CD4-positive, alpha-beta T cell (primary cell): Measurements from ENCODE around the gene UBE2N. TPM values are rescaled to one million over a fixed set of nuclear protein-coding genes. Genes with fewer than 3 reads are reported as not detected.

ENCODE experiments used
- ATAC-seq: fragments of 200-7000 bp; cut with Tn5 transposase; one replicate; pipeline ENCODE4 v1.10.0; 2022; ENCODE audit warnings: mild to moderate bottlenecking; ENCODE audit not compliant: poor library complexity
- CTCF ChIA-PET: fragments of 350-600 bp; sonication (Branson Sonifier 250); formaldehyde crosslinking; loops from one replicate; lab custom pipeline; 2021; ENCODE audit warnings: antibody characterized with exemption, inconsistent platforms; lab: Charles Lee
- POLR2A ChIA-PET: fragments of 350-600 bp; sonication (Branson Sonifier 250); formaldehyde crosslinking; loops from one replicate; lab custom pipeline; 2021; ENCODE audit warnings: antibody characterized with exemption, inconsistent platforms; lab: Charles Lee
- DNase-seq, 14 experiments: peaks; one replicate each; pipeline ENCODE4 v3.0.0-alpha.2; 2013 to 2020; ENCODE audit warnings: mixed read lengths in 2 of 14
- H3K27ac ChIP-seq, 2 donors: one replicate each; pipeline versions ENCODE4 v1.5.1 to v1.7.0; 2013; ENCODE audit warnings: low read length in 2 of 2, low read depth in 1 of 2, mild to moderate bottlenecking in 1 of 2
- H3K27me3 ChIP-seq, 2 experiments: 1 replicate in 1 of 2; 2 replicates in 1 of 2; pipeline versions ENCODE4 v1.6.1 to v1.7.0; 2013; ENCODE audit warnings: low read length in 2 of 2, control low read depth in 1 of 2, mild to moderate bottlenecking in 1 of 2, moderate library complexity in 1 of 2; ENCODE audit not compliant: insufficient read depth in 2 of 2, control insufficient read depth in 1 of 2
- H3K36me3 ChIP-seq: one replicate; pipeline ENCODE4 v1.6.1; 2013; ENCODE audit warnings: low read length, control low read depth; ENCODE audit not compliant: insufficient read depth
- H3K4me1 ChIP-seq: one replicate; pipeline ENCODE4 v1.6.1; 2013; ENCODE audit warnings: low read length, control low read depth; ENCODE audit not compliant: insufficient read depth
- H3K4me3 ChIP-seq: one replicate; pipeline ENCODE4 v1.5.1; 2013; ENCODE audit warnings: mild to moderate bottlenecking, low read length, moderate library complexity
- H3K9me3 ChIP-seq, 2 experiments: 1 replicate in 1 of 2; 2 replicates in 1 of 2; pipeline versions ENCODE4 v1.6.1 to v1.7.0; 2013; ENCODE audit warnings: low read length in 2 of 2, mild to moderate bottlenecking in 2 of 2, control low read depth in 1 of 2, moderate library complexity in 1 of 2; ENCODE audit not compliant: control insufficient read depth in 1 of 2, insufficient read depth in 1 of 2
- H3K27ac Mint-ChIP-seq: one replicate; pipeline ENCODE4 v1.8.0; 2020; ENCODE audit warnings: mixed read lengths
- H3K27me3 Mint-ChIP-seq: one replicate; pipeline ENCODE4 v1.8.0; 2021; ENCODE audit warnings: mixed read lengths
- H3K36me3 Mint-ChIP-seq: one replicate; pipeline ENCODE4 v1.8.0; 2021; ENCODE audit warnings: low read depth, mixed read lengths
- H3K4me1 Mint-ChIP-seq: one replicate; pipeline ENCODE4 v1.8.0; 2021; ENCODE audit warnings: low read depth, mixed read lengths
- H3K4me3 Mint-ChIP-seq: one replicate; pipeline ENCODE4 v1.8.0; 2020; ENCODE audit warnings: mild to moderate bottlenecking, mixed read lengths
- H3K9me3 Mint-ChIP-seq: one replicate; pipeline ENCODE4 v1.8.0; 2020; ENCODE audit warnings: mixed read lengths
- CTCF ChIP-seq: fragments of 200-600 bp; IDR thresholded peaks from one replicate; pipeline ENCODE4 v1.8.0; 2022; ENCODE audit warnings: antibody characterized with exemption, mild to moderate bottlenecking
- intact Hi-C, 2 experiments: fragments of 100-400 bp; cut with DNase I in 1 of 2; cut with micrococcal nuclease in 1 of 2; formaldehyde crosslinking; loops; one replicate each; pipeline versions ENCODE4 v1.15.1 to v1.9.0; 2023 to 2025; cut with DNase I, micrococcal nuclease
- total RNA-seq, 174 experiments: library from RNA in 2 of 174; stranded (reverse) in 2 of 174; gene quantifications; one replicate each; pipeline ENCODE4 v1.2.3 and lab custom pipeline; 2021 to 2026

Gene UBE2N
- total RNA-seq, 2 experiments from 2014 or later, result 89.8 to 101 TPM

- Histone ChIP-seq H3K27ac (no peak overlapping the region), H3K4me1 (peaks cover 27% of the 10 kb centered on the region), H3K4me3 (no peak overlapping the region), H3K36me3 (no peaks in the 10 kb centered on the region), H3K9me3 (no peaks in the 10 kb centered on the region), H3K27me3 (no peaks in the 10 kb centered on the region)
- CTCF ChIA-PET, result interaction anchor here (1.0 kb wide), 1 partner anchor 492 kb away, joined by 3 read pairs; the partner anchor contains the start of gene EEA1
- Mint-ChIP-seq H3K4me3 (no peak overlapping the region), H3K4me1 (peaks cover 93% of the 10 kb centered on the region), H3K36me3 (no peaks in the 10 kb centered on the region), H3K27ac (peak overlapping the region; percentile 31), H3K27me3 (no peaks in the 10 kb centered on the region), H3K9me3 (no peaks in the 10 kb centered on the region)
- DNase-seq (no peak), ATAC-seq (no peak)
- intact Hi-C loops, result no loop called here
- POLR2A ChIA-PET, result interaction anchor here (0.6 kb wide), 3 partner anchors 442 to 643 kb away, joined by 3 to 6 read pairs (median 3); no protein-coding TSS in a partner anchor
- no peak for TF ChIP-seq CTCF
Measured at GRCh38 chr12:93422050-93422449, 19.7 kb downstream of the UBE2N start.

- Histone ChIP-seq H3K27me3 (no peaks in the 10 kb centered on the region), H3K36me3 (no peaks in the 10 kb centered on the region), H3K9me3 (no peaks in the 10 kb centered on the region), H3K4me3 (no peak overlapping the region), H3K4me1 (peaks cover 21% of the 10 kb centered on the region), H3K27ac (no peak overlapping the region)
- peaks cover 91% of the 10 kb centered on the region for H3K4me1 Mint-ChIP-seq
- intact Hi-C loops, result loop anchor here (1.0 to 10.0 kb wide), 5 partner anchors 322 to 632 kb away; partner anchors contain the start of gene EEA1 (in 1 of the 2)
- no peaks in the 10 kb centered on the region for H3K27me3 Mint-ChIP-seq
- ATAC-seq (peak; percentile 74), DNase-seq (peak in 3 of 14 experiments; percentile 66 to 73 (median 72))
- CTCF ChIA-PET, result interaction anchor here (0.6 to 2.6 kb wide), 18 partner anchors 9 to 634 kb away, joined by 3 to 13 read pairs (median 5); partner anchors contain the start of gene MRPL42
- peaks cover 2% of the 10 kb centered on the region for H3K36me3 Mint-ChIP-seq
- POLR2A ChIA-PET, result interaction anchor here (0.8 to 2.4 kb wide), 8 partner anchors 9 to 490 kb away, joined by 3 to 18 read pairs (median 5); partner anchors contain the start of genes MRPL42, NUDT4 and UBE2N
- peak; percentile 76 for TF ChIP-seq CTCF
- H3K4me3 Mint-ChIP-seq, result peak overlapping the region; percentile 5
- H3K9me3 Mint-ChIP-seq, result no peaks in the 10 kb centered on the region
- peak overlapping the region; percentile 31 for H3K27ac Mint-ChIP-seq
Measured at GRCh38 chr12:93419388-93420034, 22.2 kb downstream of the UBE2N start.

- peaks cover 9% of the 10 kb centered on the region for H3K36me3 Mint-ChIP-seq
- no peak for TF ChIP-seq CTCF
- H3K4me1 Mint-ChIP-seq, result peaks cover 88% of the 10 kb centered on the region
- H3K9me3 ChIP-seq, result no peaks in the 10 kb centered on the region
- H3K9me3 Mint-ChIP-seq, result no peaks in the 10 kb centered on the region
- no peak overlapping the region for H3K27ac ChIP-seq
- ChIA-PET CTCF (no interaction called here), POLR2A (interaction anchor here (0.7 kb wide), 1 partner anchor 31 kb away, joined by 3 read pairs; no protein-coding TSS in a partner anchor)
- H3K4me3 ChIP-seq, result no peak overlapping the region
- H3K27me3 ChIP-seq, result no peaks in the 10 kb centered on the region
- peaks cover 24% of the 10 kb centered on the region for H3K4me1 ChIP-seq
- ATAC-seq, result no peak
- no peaks in the 10 kb centered on the region for H3K27me3 Mint-ChIP-seq
- no peak for DNase-seq
- H3K4me3 Mint-ChIP-seq, result no peak overlapping the region
- no peaks in the 10 kb centered on the region for H3K36me3 ChIP-seq
- intact Hi-C loops, result loop anchor here (5.0 to 10.0 kb wide), 4 partner anchors 321 to 631 kb away; partner anchors contain the start of gene EEA1 (in 1 of the 2)
- no peak overlapping the region for H3K27ac Mint-ChIP-seq
Measured at GRCh38 chr12:93417967-93418480, 23.7 kb downstream of the UBE2N start.
